GM19452 (cell line): ENCODE results near the gene KIF1B.
A peak's percentile ranks its signal among the peaks of the same experiment; 100 is the strongest.
"Not testable (repeated sequence)": the region's sequence is repeated elsewhere in the genome, so short reads cannot be mapped to it uniquely, and the experiment has no call there.

Experiments used
- ATAC-seq: cut with Tn5 transposase; IDR thresholded peaks from one replicate; pipeline ENCODE4 v1.9.1; 2021; ENCODE audit not compliant: unreplicated experiment

The KIF1B gene

GRCh38 chr1:10421637-10422036 is 211.3 kb downstream of the KIF1B start:
- ATAC-seq = no peak

GRCh38 chr1:10424034-10424433 is 213.7 kb downstream of the KIF1B start:
- no peak for ATAC-seq

DNA sequence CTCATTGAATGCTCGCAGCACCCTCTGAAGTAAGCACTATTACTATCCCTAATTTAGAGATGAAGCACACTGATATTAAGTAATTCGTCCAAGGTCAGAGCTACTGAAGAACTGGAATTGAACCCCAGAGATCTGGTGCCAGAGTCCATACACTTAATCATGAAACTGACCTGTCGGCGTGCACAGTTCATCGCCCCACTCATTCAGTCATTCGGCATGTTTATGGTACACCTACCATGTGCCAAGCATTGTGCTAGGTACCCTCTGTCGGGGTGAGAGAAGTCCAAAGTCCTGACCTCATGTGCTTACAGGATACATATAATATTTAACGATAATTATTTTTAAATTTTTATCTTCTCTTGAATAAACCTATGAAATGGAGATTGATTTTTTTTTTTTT is 214.3 kb downstream of the KIF1B start:
- no peak for ATAC-seq

GRCh38 chr1:10425826-10426534 is 215.6 kb downstream of the KIF1B start:
- not testable (repeated sequence) for ATAC-seq

GRCh38 chr1:10426535-10426848 is 216.1 kb downstream of the KIF1B start:
- not testable (repeated sequence) for ATAC-seq

DNA sequence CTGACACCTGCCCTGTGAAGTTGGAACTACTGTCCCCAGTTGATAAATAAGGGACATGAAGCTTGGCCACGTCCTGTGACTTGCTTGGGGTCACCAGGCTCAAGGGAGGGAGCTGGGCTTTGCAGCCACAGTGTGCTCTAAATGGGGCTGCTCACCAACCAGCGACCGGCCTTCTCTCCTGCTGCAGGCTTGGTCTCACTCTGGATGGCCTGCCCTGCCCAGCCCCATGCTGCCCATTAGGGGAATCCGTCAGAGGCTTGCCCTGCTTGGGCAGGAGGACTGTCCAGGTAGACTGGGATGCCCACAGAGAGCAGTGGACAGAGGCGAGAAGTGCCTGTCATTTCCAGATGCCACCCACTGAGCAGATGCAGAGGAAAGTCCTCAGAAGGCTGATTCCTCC is 218.6 kb downstream of the KIF1B start:
- no peak for ATAC-seq

DNA sequence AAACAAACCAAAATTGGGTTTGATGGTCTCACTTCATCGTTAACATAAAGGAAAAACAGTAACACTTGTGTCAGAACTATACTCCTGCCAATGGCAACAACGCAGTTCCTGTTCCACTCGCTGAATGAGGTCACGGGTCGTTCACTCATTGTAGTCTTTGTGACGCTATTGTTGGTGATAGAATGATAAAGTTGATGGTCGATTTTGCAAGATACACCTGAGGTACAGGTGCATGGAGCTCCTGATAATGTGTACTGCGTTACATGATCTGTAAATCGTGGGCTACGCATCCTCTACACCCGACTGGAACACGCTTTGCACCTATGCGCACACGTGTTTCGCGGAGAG is 219.5 kb downstream of the KIF1B start:
- ATAC-seq = no peak

DNA sequence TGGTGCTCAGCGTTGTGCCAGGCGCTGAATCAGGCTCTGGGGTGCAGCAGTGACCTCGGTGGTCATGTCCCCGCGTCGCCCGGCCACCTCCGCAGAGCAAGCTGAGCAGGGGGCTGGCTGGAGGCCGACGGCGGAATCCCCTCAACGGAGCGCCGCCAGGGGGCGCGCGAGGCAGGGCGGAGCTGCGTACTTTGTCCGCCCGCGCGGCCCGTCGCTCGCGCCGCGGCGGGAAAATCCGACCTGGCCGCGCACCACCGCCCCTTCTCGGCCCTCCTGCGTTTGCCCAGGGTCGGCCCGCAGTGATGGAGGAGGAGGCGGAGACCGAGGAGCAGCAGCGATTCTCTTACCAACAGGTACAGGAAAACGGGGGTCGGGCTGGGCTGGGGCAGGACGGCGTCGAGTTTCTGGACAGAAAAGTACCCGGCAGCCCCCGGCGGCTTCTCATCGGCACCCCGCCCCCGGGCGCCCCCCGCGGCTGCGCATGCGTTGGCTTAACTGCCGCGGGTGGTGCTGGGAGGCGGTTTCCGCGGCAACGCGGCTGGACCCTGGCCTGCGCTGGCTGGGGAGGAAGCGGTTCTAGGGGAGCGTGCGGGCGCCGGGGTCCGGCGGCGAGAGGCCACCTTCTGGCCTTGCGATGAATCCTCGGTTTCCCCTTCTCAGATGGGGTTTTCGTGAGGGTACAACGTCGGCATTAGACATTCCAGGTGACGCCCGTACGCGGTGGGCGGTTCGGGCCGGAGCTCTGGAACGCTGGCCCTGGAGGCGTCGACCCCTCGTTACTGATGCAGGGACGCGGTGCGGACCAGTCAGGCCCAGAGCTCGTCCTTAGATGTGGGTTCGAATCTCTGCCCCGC is 220.1 kb downstream of the KIF1B start, which contains the start of gene CENPS:
Gene CENPS (plus strand): TSS at position 218 of the 854 bp plus-strand sequence. CDS start 85 bp downstream, at position 303.
- peak; percentile 68 for ATAC-seq
